ENCODE measurements around the gene TMTC1.

Gene TMTC1

GRCh38 chr12:29534935-29535334 is 248.8 kb downstream of the TMTC1 start:
- TF ChIP-seq CTCF (IDR thresholded peaks at IDR 0.05; ENCODE audit: low read depth, low read length) = no peak
- no peak for DNase-seq (ENCODE audit: low read depth, low spot score)
- no peak overlapping the region for H3K4me3 ChIP-seq (ENCODE audit: low read depth, low read length)
- in situ Hi-C loops (cut with HindIII; ENCODE audit: low sequenced_read_pairs) = no loop called here

- no peak for DNase-seq (ENCODE audit: low read depth, low spot score)
- in situ Hi-C loops (cut with HindIII; ENCODE audit: low sequenced_read_pairs) = no loop called here
- TF ChIP-seq CTCF (IDR thresholded peaks at IDR 0.05; ENCODE audit: low read depth, low read length) = no peak
- H3K4me3 ChIP-seq (ENCODE audit: low read depth, low read length) = no peak overlapping the region
These were observed 249.8 kb downstream of the TMTC1 start for GRCh38 chr12:29533815-29534489.

GRCh38 chr12:29531471-29531870 is 252.3 kb downstream of the TMTC1 start:
- TF ChIP-seq CTCF (IDR thresholded peaks at IDR 0.05; ENCODE audit: low read depth, low read length) = no peak
- in situ Hi-C loops (cut with HindIII; ENCODE audit: low sequenced_read_pairs) = no loop called here
- no peak overlapping the region for H3K4me3 ChIP-seq (ENCODE audit: low read depth, low read length)
- DNase-seq (ENCODE audit: low read depth, low spot score) = no peak

- no peak for TF ChIP-seq CTCF (IDR thresholded peaks at IDR 0.05; ENCODE audit: low read depth, low read length)
- H3K4me3 ChIP-seq (ENCODE audit: low read depth, low read length) = no peak overlapping the region
- DNase-seq (ENCODE audit: low read depth, low spot score) = no peak
- in situ Hi-C loops (cut with HindIII; ENCODE audit: low sequenced_read_pairs) = no loop called here
These were observed 253.3 kb downstream of the TMTC1 start for GRCh38 chr12:29530436-29530835.

GRCh38 chr12:29528161-29528560 is 255.6 kb downstream of the TMTC1 start:
- no peak for DNase-seq (ENCODE audit: low read depth, low spot score)
- no peak overlapping the region for H3K4me3 ChIP-seq (ENCODE audit: low read depth, low read length)
- in situ Hi-C loops (cut with HindIII; ENCODE audit: low sequenced_read_pairs) = no loop called here
- TF ChIP-seq CTCF (IDR thresholded peaks at IDR 0.05; ENCODE audit: low read depth, low read length) = no peak

- TF ChIP-seq CTCF (IDR thresholded peaks at IDR 0.05; ENCODE audit: low read depth, low read length) = no peak
- peak; percentile 26 for DNase-seq (ENCODE audit: low read depth, low spot score)
- in situ Hi-C loops (cut with HindIII; ENCODE audit: low sequenced_read_pairs) = no loop called here
- H3K4me3 ChIP-seq (ENCODE audit: low read depth, low read length) = no peak overlapping the region
These were observed 261.8 kb downstream of the TMTC1 start for GRCh38 chr12:29521951-29522350.
